GM19395 (cell line): ENCODE data around the gene MCF2L.

Source experiments
- ATAC-seq: cut with Tn5 transposase; IDR thresholded peaks from one replicate; pipeline ENCODE4 v1.9.1; 2021; ENCODE audit warnings: mild to moderate bottlenecking, moderate library complexity; ENCODE audit not compliant: unreplicated experiment

Gene MCF2L

DNA sequence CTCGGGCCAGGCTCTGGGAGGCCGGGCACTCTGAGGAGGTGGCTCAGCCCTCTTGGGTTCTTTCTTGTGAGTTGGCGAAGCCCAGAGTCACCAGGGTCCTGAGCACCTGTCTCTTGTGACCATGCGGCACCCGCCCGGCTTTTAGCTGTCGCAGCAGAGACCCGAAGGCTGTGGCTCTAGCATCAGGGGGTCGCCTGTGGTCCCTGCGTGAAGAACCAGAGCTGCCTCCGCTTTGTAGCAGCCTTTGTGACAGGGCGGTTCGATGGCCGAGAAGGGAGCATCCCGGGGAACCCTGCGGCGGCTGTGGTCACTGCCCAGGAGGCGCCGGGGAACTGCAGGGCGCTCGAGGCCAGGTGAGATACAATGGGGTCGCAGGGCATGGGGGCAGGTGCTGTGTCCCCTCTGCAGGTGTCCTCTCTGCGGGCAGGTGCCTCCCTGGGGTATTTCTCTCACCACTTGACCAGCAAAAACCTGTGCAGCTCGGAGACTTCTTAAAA, 10.4 kb downstream of the MCF2L start:
- ATAC-seq, result no peak

DNA sequence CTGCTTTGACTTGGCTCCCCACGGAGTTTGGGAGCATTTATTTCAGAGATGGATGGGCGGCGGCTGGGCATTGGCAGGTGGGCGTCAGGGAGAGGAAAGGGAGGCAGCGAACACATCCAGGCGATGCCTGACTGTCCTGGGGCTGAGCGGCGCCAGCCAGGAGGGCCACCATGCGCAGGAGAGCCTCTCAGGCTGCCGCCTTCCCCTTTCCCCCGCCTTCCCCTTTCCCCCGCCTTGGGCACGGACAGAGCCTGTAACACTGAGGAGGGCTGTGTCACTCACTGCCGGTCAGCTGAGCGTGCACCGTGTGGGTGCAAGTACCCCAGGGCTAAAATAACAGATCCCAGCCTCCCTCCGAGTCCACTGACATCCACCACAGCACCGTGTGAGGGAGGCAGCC, 11.4 kb downstream of the MCF2L start:
- ATAC-seq, result no peak

DNA sequence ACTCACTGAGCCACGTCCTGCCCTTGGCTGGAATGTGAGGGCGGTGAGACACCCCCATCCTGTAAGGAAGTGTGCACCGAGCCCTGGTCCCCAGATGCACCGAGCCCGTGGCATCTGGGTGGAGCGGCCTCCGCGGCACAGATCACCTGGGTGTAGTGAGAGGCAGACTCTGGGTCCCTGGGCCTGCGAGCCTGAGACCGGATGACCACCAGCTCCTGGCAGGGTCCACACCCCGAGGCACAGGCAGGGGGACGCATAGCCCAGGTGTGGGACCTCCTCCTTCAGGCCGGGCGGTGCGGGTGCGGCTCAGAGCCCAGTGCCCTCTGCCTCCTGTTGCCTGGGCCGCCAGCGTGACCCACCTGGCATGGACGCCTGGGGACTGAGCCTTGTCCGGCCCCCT, 12.4 kb downstream of the MCF2L start:
- ATAC-seq, result no peak

GRCh38 chr13:112982281-112983041, 13.4 kb downstream of the MCF2L start:
- ATAC-seq, result no peak

- ATAC-seq, result no peak
Measured at GRCh38 chr13:112983042-112983305, 14.0 kb downstream of the MCF2L start.

DNA sequence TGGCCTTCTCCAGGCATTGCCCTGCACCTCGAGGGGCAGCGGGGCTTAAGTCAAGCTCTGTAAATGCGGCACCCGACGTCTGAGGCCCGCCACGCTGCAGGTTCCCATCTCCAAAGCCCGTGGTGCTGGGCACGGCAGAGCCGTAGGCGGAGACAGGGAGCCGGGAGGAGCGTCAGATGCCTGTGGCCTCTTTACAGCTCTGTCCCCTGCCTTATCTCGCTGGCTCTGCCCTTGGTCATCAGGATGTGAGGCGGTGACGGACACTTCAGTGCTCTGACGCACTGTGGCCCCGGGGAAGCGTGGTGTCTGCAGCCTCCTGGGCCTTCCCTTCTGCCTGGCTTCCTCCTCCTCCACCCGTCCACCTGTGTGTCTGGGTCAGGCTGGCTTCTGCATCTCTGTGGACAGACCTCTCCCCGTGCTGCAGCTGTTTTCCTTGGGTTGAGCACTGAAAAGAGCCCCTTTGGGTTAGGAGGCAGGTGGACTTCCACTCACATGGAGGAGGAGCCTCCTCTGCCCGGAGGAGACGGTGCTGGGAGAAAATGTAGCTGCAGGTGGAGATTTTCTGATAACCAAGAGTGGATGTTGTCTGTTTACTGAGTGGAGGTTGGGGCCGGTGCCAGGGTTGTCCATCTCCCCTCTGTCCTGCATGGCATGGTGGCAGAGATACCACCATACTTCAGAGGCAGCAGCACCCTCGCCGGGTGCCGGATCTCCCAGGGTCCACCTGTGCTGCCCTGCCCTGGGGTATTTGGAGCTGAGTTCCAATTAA, 14.6 kb downstream of the MCF2L start:
- ATAC-seq, result no peak

DNA sequence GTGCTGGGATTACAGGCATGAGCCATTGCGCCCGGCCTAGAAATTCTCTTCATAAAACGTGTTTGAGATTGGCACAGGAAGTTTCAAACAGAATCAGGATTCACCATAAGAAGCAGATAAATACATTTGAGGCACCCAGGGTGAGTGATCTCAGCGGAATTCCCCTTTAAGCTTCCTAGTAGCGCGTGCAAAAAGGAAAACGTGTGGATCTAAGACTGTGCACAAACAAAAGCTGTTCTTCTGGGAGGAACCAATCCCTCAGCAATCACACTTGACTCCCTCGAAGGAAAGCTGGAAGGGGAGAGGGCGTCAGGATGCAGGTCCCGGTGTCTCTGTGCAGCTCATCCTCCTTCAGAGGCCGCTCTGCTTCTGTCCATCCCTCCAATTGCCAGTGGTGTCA, 15.5 kb downstream of the MCF2L start:
- ATAC-seq, result no peak

GRCh38 chr13:112984954-112985802, 16.2 kb downstream of the MCF2L start:
- no peak for ATAC-seq

GRCh38 chr13:112985803-112986408, 16.9 kb downstream of the MCF2L start:
- ATAC-seq, result no peak

DNA sequence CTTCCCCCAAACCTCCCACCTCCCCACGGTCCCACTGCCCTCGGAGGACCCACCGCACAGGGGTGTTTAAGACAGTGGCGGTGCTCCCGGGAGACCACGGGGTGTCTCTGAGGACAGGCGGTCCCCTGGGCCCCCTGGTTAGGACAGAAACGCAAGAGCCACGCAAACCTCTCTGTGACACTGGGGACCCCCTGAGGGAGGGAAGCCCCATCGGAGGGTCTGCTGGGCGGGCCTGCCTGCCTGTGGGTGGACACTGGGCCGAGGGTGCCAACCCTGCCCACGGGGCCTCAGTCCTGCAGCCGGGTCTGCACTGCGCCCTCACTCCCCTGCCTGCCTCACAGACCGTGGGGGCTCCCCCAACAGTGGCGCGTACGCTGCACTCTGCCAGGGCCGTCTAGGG, 17.5 kb downstream of the MCF2L start:
- ATAC-seq, result no peak

- ATAC-seq, result no peak
Measured at GRCh38 chr13:112986946-112987681, 18.1 kb downstream of the MCF2L start.

- ATAC-seq, result no peak
Measured at GRCh38 chr13:112987682-112988024, 18.6 kb downstream of the MCF2L start.

DNA sequence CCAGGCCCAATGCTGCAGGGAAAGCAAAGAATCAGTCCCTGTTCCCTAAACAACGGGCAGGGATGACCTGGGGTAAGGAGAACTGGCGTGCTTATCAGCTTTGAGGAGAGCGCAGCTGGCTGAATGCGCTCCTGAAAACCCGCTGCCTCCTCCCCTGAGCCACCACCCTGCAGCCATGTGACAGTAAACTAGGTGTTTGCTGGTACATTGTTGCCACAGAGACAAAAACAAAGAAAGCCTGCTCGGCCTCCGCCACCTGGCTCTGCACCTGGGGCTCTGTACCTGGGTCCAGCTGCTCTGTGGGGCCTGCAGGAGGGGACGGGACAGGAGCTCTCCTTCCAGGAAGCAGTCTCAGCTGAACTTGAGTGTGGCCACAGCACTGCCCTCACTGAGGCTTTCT, 21.8 kb downstream of the MCF2L start:
- no peak for ATAC-seq

GRCh38 chr13:112991609-112992008, 22.6 kb downstream of the MCF2L start:
- no peak for ATAC-seq

DNA sequence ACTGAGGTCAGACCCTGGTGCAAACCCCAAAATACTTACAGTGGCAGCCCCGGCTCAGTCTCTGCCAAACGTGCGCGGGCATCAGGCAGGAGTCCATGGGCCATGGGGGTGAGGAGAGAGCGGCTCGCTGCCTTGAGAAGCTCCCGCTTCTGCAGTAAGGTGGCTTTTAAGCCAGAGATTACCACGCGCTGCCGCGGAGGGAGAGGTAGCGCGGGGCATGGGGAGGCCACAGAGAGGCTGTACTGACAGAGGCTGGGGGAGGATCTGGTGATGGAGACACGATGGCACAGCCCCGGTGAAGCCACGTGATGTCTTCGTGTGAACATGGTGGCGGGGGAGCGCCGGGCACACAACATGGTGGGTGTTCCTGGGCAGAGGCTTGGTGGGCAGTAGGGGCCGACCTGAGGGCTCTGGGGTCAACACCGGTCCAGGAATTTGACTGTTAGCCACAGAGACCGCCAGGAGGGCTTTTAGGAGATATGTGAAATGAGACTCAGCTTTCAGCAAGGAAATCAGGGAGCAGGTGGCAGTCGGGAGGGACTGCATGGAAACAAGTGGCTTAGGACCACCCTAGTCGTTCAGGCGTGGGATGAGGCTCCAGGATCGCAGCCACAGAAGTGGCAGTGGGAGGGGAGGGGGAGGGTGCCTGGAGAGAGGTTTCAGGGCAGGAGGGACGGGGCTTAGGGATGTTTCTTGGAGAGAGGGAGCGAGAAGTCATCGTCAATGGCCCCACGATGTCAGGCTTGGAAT, 24.1 kb downstream of the MCF2L start:
- no peak for ATAC-seq

GRCh38 chr13:112994084-112994780, 25.2 kb downstream of the MCF2L start:
- no peak for ATAC-seq

DNA sequence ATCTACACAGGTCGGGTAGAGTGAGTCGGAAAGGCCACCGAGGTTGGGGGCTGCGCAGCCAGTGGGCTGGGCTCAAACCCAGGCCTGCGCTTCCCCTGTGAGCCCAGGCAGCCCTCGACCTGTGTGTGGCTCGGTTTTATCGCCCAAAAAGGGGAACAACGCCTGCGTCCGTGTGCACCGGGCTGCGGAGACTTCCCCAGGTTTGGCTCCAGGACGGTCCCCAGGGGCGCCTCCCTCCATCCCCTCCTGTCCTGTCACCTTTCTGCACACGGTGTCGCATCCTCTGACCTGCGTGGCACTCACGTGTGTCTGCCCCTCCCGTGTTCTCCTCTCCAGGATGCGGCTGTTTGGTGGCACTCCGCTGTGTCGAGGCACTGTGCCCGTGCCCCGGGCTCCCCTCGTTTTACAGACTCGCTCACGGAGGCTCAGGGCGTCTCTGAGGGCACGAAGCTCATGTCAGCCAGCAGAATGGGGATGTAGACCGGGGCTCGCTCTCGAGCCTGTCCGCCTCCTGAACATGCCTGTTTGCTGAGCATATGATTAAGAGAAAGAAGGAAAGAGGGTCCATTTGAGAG, 25.9 kb downstream of the MCF2L start:
- ATAC-seq, result no peak

GRCh38 chr13:112995395-112996191, 26.6 kb downstream of the MCF2L start:
- no peak for ATAC-seq
